Neural progenitor cell (in vitro differentiated cells): Measurements from ENCODE around the gene UBTD1. TPM values are rescaled to one million over a fixed set of nuclear protein-coding genes. Genes with fewer than 3 reads are reported as not detected.
A peak's percentile ranks its signal among the peaks of the same experiment; 100 is the strongest.

Experiments
- DNase-seq: peaks from one replicate; pipeline ENCODE4 v3.0.0-alpha.2; 2016; ENCODE audit warnings: low spot score
- H2AFZ ChIP-seq: fragments of 200-600 bp; sonication (generic); replicated peaks from 2 replicates; pipeline ENCODE4 v1.6.1; 2016; ENCODE audit warnings: antibody characterized with exemption
- H3F3A ChIP-seq: fragments of 200-600 bp; sonication (generic); 2 replicates; pipeline ENCODE4 v1.6.1; 2016; ENCODE audit warnings: antibody characterized with exemption, low read depth
- H3K27ac ChIP-seq: fragments of 200-600 bp; sonication (generic); 2 replicates; pipeline ENCODE4 v1.5.1; 2016; ENCODE audit warnings: mild to moderate bottlenecking
- H3K27me3 ChIP-seq: fragments of 200-600 bp; sonication (generic); 2 replicates; pipeline ENCODE4 v1.6.1; 2016; ENCODE audit warnings: mild to moderate bottlenecking, moderate library complexity
- H3K36me3 ChIP-seq: fragments of 200-600 bp; sonication (generic); 2 replicates; pipeline ENCODE4 v1.5.1; 2016
- H3K4me1 ChIP-seq: fragments of 200-600 bp; sonication (generic); 2 replicates; pipeline ENCODE4 v1.6.1; 2016; ENCODE audit warnings: mixed run types
- H3K4me2 ChIP-seq: fragments of 200-600 bp; sonication (generic); 2 replicates; pipeline ENCODE4 v1.6.1; 2016
- H3K4me3 ChIP-seq: fragments of 200-600 bp; sonication (generic); 2 replicates; pipeline ENCODE4 v1.5.1; 2016
- H3K79me2 ChIP-seq: fragments of 200-600 bp; sonication (generic); 2 replicates; pipeline ENCODE4 v1.6.1; 2016; ENCODE audit warnings: low read depth
- H3K9ac ChIP-seq: fragments of 200-600 bp; sonication (generic); 2 replicates; pipeline ENCODE4 v1.6.1; 2016
- H3K9me3 ChIP-seq: fragments of 200-600 bp; sonication (generic); 2 replicates; pipeline ENCODE4 v1.5.1; 2016; ENCODE audit warnings: low read depth
- H4K20me1 ChIP-seq: fragments of 200-600 bp; sonication (generic); 2 replicates; pipeline ENCODE4 v1.6.1; 2016; ENCODE audit warnings: low read depth
- H3K27ac Mint-ChIP-seq: 3 replicates; pipeline ENCODE4 v1.8.0; 2021; ENCODE audit warnings: mixed read lengths
- H3K27me3 Mint-ChIP-seq: 2 replicates; pipeline ENCODE4 v1.8.0; 2022; ENCODE audit warnings: low read depth, mild to moderate bottlenecking, inconsistent platforms, moderate library complexity, mixed read lengths; ENCODE audit not compliant: insufficient read depth
- H3K36me3 Mint-ChIP-seq: 3 replicates; pipeline ENCODE4 v1.8.0; 2021; ENCODE audit warnings: mixed read lengths
- H3K4me1 Mint-ChIP-seq: 3 replicates; pipeline ENCODE4 v1.8.0; 2021; ENCODE audit warnings: mixed read lengths
- H3K4me3 Mint-ChIP-seq: 3 replicates; pipeline ENCODE4 v1.8.0; 2021; ENCODE audit warnings: mild to moderate bottlenecking, moderate library complexity, mixed read lengths
- H3K9me3 Mint-ChIP-seq: 3 replicates; pipeline ENCODE4 v1.8.0; 2020; ENCODE audit warnings: mixed read lengths
- CTCF ChIP-seq: fragments of 200-600 bp; sonication (generic); IDR thresholded peaks from 2 replicates; pipeline ENCODE4 v1.5.1; 2017; ENCODE audit warnings: antibody characterized with exemption, mild to moderate bottlenecking
- EZH2 ChIP-seq: fragments of 200-600 bp; sonication (generic); IDR thresholded peaks from 2 replicates; pipeline ENCODE4 v1.6.1; 2017; ENCODE audit warnings: antibody characterized with exemption, mild to moderate bottlenecking, moderate library complexity
- EZH2phosphoT487 ChIP-seq: fragments of 200-600 bp; sonication (generic); IDR thresholded peaks from 2 replicates; pipeline ENCODE4 v1.6.1; 2017; ENCODE audit warnings: antibody characterized with exemption
- total RNA-seq: library from RNA; depleted of rRNA; stranded (reverse); fragments of >200 nt; gene quantifications from 2 replicates; pipeline ENCODE4 v1.2.3, GENCODE V29; 2015; ENCODE audit warnings: low replicate concordance

Gene UBTD1
- total RNA-seq, 1 donor from 2014 or later: 4.7 TPM

- Histone ChIP-seq H3K36me3 (no peaks in the 10 kb centered on the region), H3K79me2 (peaks cover 90% of the 10 kb centered on the region), H3F3A (peaks cover 35% of the 10 kb centered on the region), H3K27me3 (peaks cover under 1% of the 10 kb centered on the region), H3K9me3 (no peaks in the 10 kb centered on the region), H2AFZ (no peak overlapping the region), H3K9ac (no peak overlapping the region), H3K27ac (no peak overlapping the region), H3K4me2 (no peak overlapping the region), H3K4me3 (no peak overlapping the region), H4K20me1 (peaks cover 77% of the 10 kb centered on the region), H3K4me1 (peaks cover 27% of the 10 kb centered on the region)
- Mint-ChIP-seq H3K4me1 (peaks cover 37% of the 10 kb centered on the region), H3K9me3 (no peaks in the 10 kb centered on the region), H3K4me3 (no peak overlapping the region), H3K27ac (no peak overlapping the region), H3K36me3 (peaks cover 3% of the 10 kb centered on the region), H3K27me3 (no peaks in the 10 kb centered on the region)
- no peak for DNase-seq
- TF ChIP-seq EZH2: no peak
- no peak for TF ChIP-seq CTCF
- TF ChIP-seq EZH2phosphoT487: no peak
Measured at GRCh38 chr10:97494151-97494550, 4.6 kb upstream of the UBTD1 start.

GRCh38 chr10:97494863-97495506 lies 3.7 kb upstream of the UBTD1 start:
- Mint-ChIP-seq H3K27ac (no peak overlapping the region), H3K9me3 (no peaks in the 10 kb centered on the region), H3K4me3 (peak overlapping the region; percentile 48), H3K36me3 (peaks cover 3% of the 10 kb centered on the region), H3K27me3 (peaks cover 3% of the 10 kb centered on the region), H3K4me1 (peaks cover 40% of the 10 kb centered on the region)
- no peak for TF ChIP-seq CTCF
- TF ChIP-seq EZH2phosphoT487: no peak
- no peak for TF ChIP-seq EZH2
- no peak overlapping the region for H3K4me3 ChIP-seq
- no peaks in the 10 kb centered on the region for H3K9me3 ChIP-seq
- H3K27me3 ChIP-seq: peaks cover 9% of the 10 kb centered on the region
- peaks cover 84% of the 10 kb centered on the region for H3K79me2 ChIP-seq
- H3K4me2 ChIP-seq: peak overlapping the region; percentile 65
- peak; percentile 13 for DNase-seq
- H3K27ac ChIP-seq: peak overlapping the region; percentile 31
- no peak overlapping the region for H2AFZ ChIP-seq
- H4K20me1 ChIP-seq: peaks cover 74% of the 10 kb centered on the region
- H3K36me3 ChIP-seq: no peaks in the 10 kb centered on the region
- H3K9ac ChIP-seq: no peak overlapping the region
- H3F3A ChIP-seq: peaks cover 35% of the 10 kb centered on the region
- peaks cover 32% of the 10 kb centered on the region for H3K4me1 ChIP-seq

- H3K36me3 Mint-ChIP-seq: peaks cover 3% of the 10 kb centered on the region
- DNase-seq: peak; percentile 80
- peaks cover 14% of the 10 kb centered on the region for H3K27me3 Mint-ChIP-seq
- H2AFZ ChIP-seq: peak overlapping the region; percentile 89
- H3K9me3 Mint-ChIP-seq: no peaks in the 10 kb centered on the region
- H3K4me3 ChIP-seq: peak overlapping the region; percentile 88
- peaks cover 34% of the 10 kb centered on the region for H3K4me1 ChIP-seq
- H3K4me3 Mint-ChIP-seq: peak overlapping the region; percentile 91
- no peaks in the 10 kb centered on the region for H3K9me3 ChIP-seq
- peak overlapping the region; percentile 82 for H3K27ac ChIP-seq
- no peaks in the 10 kb centered on the region for H3K36me3 ChIP-seq
- peaks cover 42% of the 10 kb centered on the region for H3K4me1 Mint-ChIP-seq
- peak overlapping the region; percentile 64 for H3K27ac Mint-ChIP-seq
- H3F3A ChIP-seq: peaks cover 35% of the 10 kb centered on the region
- peak overlapping the region; percentile 80 for H3K4me2 ChIP-seq
- peaks cover 29% of the 10 kb centered on the region for H3K27me3 ChIP-seq
- TF ChIP-seq EZH2: no peak
- no peak for TF ChIP-seq CTCF
- no peak for TF ChIP-seq EZH2phosphoT487
- peaks cover 71% of the 10 kb centered on the region for H4K20me1 ChIP-seq
- H3K79me2 ChIP-seq: peaks cover 65% of the 10 kb centered on the region
- H3K9ac ChIP-seq: peak overlapping the region; percentile 47
Measured at GRCh38 chr10:97497572-97498075, 1.1 kb upstream of the UBTD1 start.
